Occipital lobe (tissue), 2 donors: Measurements from ENCODE around the gene WDR86. TPM values are rescaled to one million over a fixed set of nuclear protein-coding genes. Genes with fewer than 3 reads are reported as not detected.
A peak's percentile ranks its signal among the peaks of the same experiment; 100 is the strongest.

Experiments
- DNase-seq: peaks from one replicate; lab custom pipeline; 2025; lab: John Stamatoyannopoulos, UW
- total RNA-seq: library from RNA; depleted of rRNA; stranded (reverse); fragments of >200 nt; gene quantifications from one replicate; pipeline ENCODE4 v1.2.3, GENCODE V29; 2014

The WDR86 gene
- total RNA-seq, 1 donor from 2014 or later = 50.2 TPM

GRCh38 chr7:151427705-151428377, 18.0 kb upstream of the WDR86 start:
- no peak for DNase-seq

GRCh38 chr7:151426904-151427704, 17.3 kb upstream of the WDR86 start:
- no peak for DNase-seq

GRCh38 chr7:151426441-151426903, 16.6 kb upstream of the WDR86 start:
- peak; percentile 13 for DNase-seq

- no peak for DNase-seq
Observed at GRCh38 chr7:151425670-151426440, 16.0 kb upstream of the WDR86 start.

- no peak for DNase-seq
Observed at GRCh38 chr7:151424799-151425198, 15.0 kb upstream of the WDR86 start.

- no peak for DNase-seq
Observed at GRCh38 chr7:151423936-151424335, 14.1 kb upstream of the WDR86 start.

GRCh38 chr7:151423226-151423625, 13.4 kb upstream of the WDR86 start:
- no peak for DNase-seq

GRCh38 chr7:151422212-151422611, 12.4 kb upstream of the WDR86 start:
- no peak for DNase-seq

- no peak for DNase-seq
Observed at GRCh38 chr7:151420144-151420543, 10.3 kb upstream of the WDR86 start.

GRCh38 chr7:151416941-151417315, 7.1 kb upstream of the WDR86 start:
- no peak for DNase-seq

- no peak for DNase-seq
Observed at GRCh38 chr7:151416112-151416940, 6.5 kb upstream of the WDR86 start.

GRCh38 chr7:151415375-151416105, 5.7 kb upstream of the WDR86 start:
- no peak for DNase-seq

GRCh38 chr7:151413241-151413640, 3.4 kb upstream of the WDR86 start:
- no peak for DNase-seq

- DNase-seq = no peak
Observed at GRCh38 chr7:151412318-151412717, 2.5 kb upstream of the WDR86 start.

- no peak for DNase-seq
Observed at GRCh38 chr7:151411551-151411950, 1.7 kb upstream of the WDR86 start.

GRCh38 chr7:151410405-151411390, 860 bp upstream of the WDR86 start:
- no peak for DNase-seq

- no peak for DNase-seq
Observed at GRCh38 chr7:151408839-151409666, 785 bp downstream of the WDR86 start.

GRCh38 chr7:151408498-151408838, 1.4 kb downstream of the WDR86 start:
- no peak for DNase-seq
